Stimulated activated CD8-positive, alpha-beta memory T cell treated with anti-CD3 and anti-CD28 coated beads, Interleukin-4, amount 100 ng/mL, for 24 hours (primary cell): ENCODE results near the gene ZNF672.

Source experiments
- DNase-seq: peaks from one replicate; pipeline ENCODE4 v3.0.0-alpha.2; 2020; ENCODE audit warnings: low read depth

The ZNF672 gene

GRCh38 chr1:248890549-248891498, 52.8 kb downstream of the ZNF672 start:
- no peak for DNase-seq

- no peak for DNase-seq
Observed at GRCh38 chr1:248891758-248892157, 53.7 kb downstream of the ZNF672 start.

DNA sequence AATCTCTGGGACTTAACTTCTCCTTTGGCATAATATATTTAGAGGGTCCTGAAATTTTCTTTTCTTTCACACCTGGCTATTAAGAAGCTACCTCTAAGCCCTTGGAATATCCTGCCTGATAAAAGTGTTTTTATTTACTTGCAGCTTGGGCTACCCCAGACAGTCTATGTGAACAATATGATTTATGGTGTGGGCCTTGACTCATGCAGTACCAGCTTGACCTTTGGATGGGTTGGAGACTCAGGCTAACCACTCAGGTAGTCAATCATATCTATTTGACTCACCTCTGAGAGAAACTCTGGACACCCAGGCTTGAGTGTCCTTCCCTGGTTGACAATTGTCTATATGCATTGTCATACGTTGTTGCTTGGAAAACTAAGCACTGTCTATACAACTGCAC, 54.6 kb downstream of the ZNF672 start:
- DNase-seq: no peak

GRCh38 chr1:248894837-248895236, 56.8 kb downstream of the ZNF672 start:
- DNase-seq: no peak

DNA sequence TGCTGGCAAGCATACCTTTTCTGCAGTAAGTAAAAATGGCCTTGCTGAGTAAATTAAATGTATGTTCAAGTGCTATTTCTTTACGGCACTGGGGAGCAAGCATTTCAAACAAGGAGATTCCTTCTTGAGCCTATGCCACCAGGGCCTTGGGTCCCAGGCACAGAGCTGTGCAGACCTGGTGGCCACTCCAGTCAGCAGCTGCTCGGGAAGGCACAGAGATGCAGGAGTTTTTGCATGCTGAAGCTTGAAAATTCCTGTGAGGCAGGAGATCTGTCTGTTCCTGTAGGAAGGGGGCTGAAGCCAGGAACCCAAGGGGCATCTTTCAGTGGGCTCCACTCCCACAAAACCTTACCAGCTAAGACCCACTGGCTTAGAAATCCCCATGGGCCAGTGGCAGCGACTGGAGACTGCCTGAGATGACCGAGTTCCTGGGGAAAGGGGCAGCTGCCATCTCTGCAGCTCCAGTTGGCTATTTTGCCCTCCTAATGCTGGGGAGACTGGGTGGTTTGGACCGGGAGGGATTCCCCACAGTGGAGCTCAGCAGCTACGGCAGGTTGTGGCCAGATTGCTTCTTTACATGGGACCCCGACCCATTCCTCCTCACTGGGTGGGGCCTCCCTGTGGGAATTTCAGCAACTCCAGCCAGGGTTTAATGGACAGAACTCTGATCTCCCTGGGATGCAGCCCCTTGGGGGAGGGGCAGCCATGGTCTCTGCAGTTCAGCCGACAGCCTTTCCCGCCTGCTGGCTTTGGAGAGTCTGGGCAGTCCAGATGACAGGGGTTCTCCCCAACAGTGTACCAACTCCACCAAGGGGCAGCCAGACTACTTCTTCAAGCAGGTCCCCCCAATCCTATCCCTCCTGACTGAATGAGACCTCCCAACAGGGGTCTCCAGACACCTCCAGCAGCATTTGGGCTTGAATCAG, 59.7 kb downstream of the ZNF672 start:
- DNase-seq: no peak
